Endothelial cell of umbilical vein (primary cell): Measurements from ENCODE around the gene TAPBP. TPM values are rescaled to one million over a fixed set of nuclear protein-coding genes. Genes with fewer than 3 reads are reported as not detected.
"Not testable (repeated sequence)": the region's sequence is repeated elsewhere in the genome, so short reads cannot be mapped to it uniquely, and the experiment has no call there.

Experiments used
- BruUV-seq: library from RNA; stranded (reverse); fragments of 400-500 nt; replicated peaks from 2 replicates; lab custom pipeline; 2021; lab: Mats Ljungman, UMichigan
- CTCF ChIA-PET: fragments of 300-600, 350-600 bp; sonication (Branson Sonifier 250); formaldehyde crosslinking; loops from one replicate; lab custom pipeline; 2021; ENCODE audit warnings: antibody characterized with exemption, inconsistent platforms; lab: Charles Lee
- POLR2A ChIA-PET: fragments of 300-600, 350-600 bp; sonication (Branson Sonifier 250); formaldehyde crosslinking; loops from one replicate; lab custom pipeline; 2021; ENCODE audit warnings: antibody characterized with exemption, inconsistent platforms; lab: Charles Lee
- DNase-seq: peaks from one replicate; pipeline ENCODE4 v3.0.0-alpha.2; 2011; ENCODE audit warnings: low read depth, low spot score
- FAIRE-seq: peaks from 2 replicates; lab custom pipeline; 2011; peaks lifted over from hg19 to GRCh38; lab: Jason Lieb, UNC
- H2AFZ ChIP-seq: 2 replicates; pipeline ENCODE4 v1.6.0; 2012; ENCODE audit warnings: low read depth, low read length, control low read depth, inconsistent platforms
- H3K27ac ChIP-seq: 2 replicates; pipeline ENCODE4 v1.5.1; 2011; ENCODE audit warnings: low read depth, mild to moderate bottlenecking, control low read depth, low read length, moderate library complexity; ENCODE audit not compliant: insufficient read depth
- H3K27me3 ChIP-seq, 2 experiments: 2 replicates each; pipeline versions ENCODE4 v1.6.0 to v1.6.1; 2011; ENCODE audit warnings: low read length in 2 of 2, mixed read lengths in 1 of 2; ENCODE audit not compliant: control insufficient read depth in 2 of 2, insufficient read depth in 2 of 2
- H3K36me3 ChIP-seq, 2 experiments: 2 replicates in 1 of 2; 3 replicates in 1 of 2; pipeline ENCODE4 v1.5.1; 2011; ENCODE audit warnings: low read length in 2 of 2, mild to moderate bottlenecking in 1 of 2, moderate library complexity in 1 of 2; ENCODE audit not compliant: control insufficient read depth in 2 of 2, insufficient read depth in 2 of 2; ENCODE audit errors: extremely low read depth in 1 of 2
- H3K4me1 ChIP-seq: 3 replicates; pipeline ENCODE4 v1.5.1; 2011; ENCODE audit warnings: mild to moderate bottlenecking, low read length; ENCODE audit not compliant: control insufficient read depth, insufficient read depth; ENCODE audit errors: extremely low read depth
- H3K4me2 ChIP-seq: 2 replicates; pipeline ENCODE4 v1.6.1; 2011; ENCODE audit warnings: low read length, control low read depth, mixed read lengths; ENCODE audit not compliant: insufficient read depth
- H3K4me3 ChIP-seq, 3 experiments: fragments of 200-600 bp in 1 of 3; sonication (generic), shearing (Covaris generic) in 1 of 3; replicated peaks in 1 of 3; 2 replicates each; pipeline ENCODE4 v1.5.1; 2011 to 2016; ENCODE audit warnings: control low read depth in 3 of 3, low read length in 3 of 3, mild to moderate bottlenecking in 2 of 3, inconsistent platforms in 1 of 3, low read depth in 1 of 3, moderate library complexity in 1 of 3; ENCODE audit not compliant: insufficient read depth in 1 of 3
- H3K79me2 ChIP-seq: 2 replicates; pipeline ENCODE4 v1.6.0; 2012; ENCODE audit warnings: low read length, inconsistent platforms; ENCODE audit not compliant: control insufficient read depth, insufficient read depth
- H3K9ac ChIP-seq: replicated peaks from 2 replicates; pipeline ENCODE3; 2011; ENCODE audit warnings: low read length, control low read depth; ENCODE audit not compliant: insufficient read depth; ENCODE audit errors: extremely low read depth
- H3K9me1 ChIP-seq: replicated peaks from 3 replicates; pipeline ENCODE4 v1.6.0; 2011; ENCODE audit warnings: mild to moderate bottlenecking, low read length; ENCODE audit not compliant: control insufficient read depth, insufficient read depth; ENCODE audit errors: extremely low read depth
- H3K9me3 ChIP-seq: replicated peaks from 2 replicates; pipeline ENCODE4 v1.5.1; 2012; ENCODE audit warnings: low read length, inconsistent platforms; ENCODE audit not compliant: control insufficient read depth, insufficient read depth
- H4K20me1 ChIP-seq: replicated peaks from 2 replicates; pipeline ENCODE3; 2011; ENCODE audit warnings: mild to moderate bottlenecking, low read length; ENCODE audit not compliant: control insufficient read depth, insufficient read depth; ENCODE audit errors: extremely low read depth
- CTCF ChIP-seq, 2 donors: IDR thresholded peaks; 1 replicate in 1 of 2; 2 replicates in 1 of 2; pipeline ENCODE4 v1.5.1; 2011; ENCODE audit warnings: low read length in 2 of 2, mild to moderate bottlenecking in 2 of 2, moderate library complexity in 2 of 2, control low read depth in 1 of 2, inconsistent platforms in 1 of 2, low read depth in 1 of 2; ENCODE audit not compliant: insufficient read depth in 1 of 2; ENCODE audit errors: extremely low read depth in 1 of 2
- FOS ChIP-seq: IDR thresholded peaks from 2 replicates; pipeline ENCODE4 v1.6.1; 2011; ENCODE audit warnings: mild to moderate bottlenecking, low read length, moderate library complexity, borderline replicate concordance; ENCODE audit not compliant: insufficient read depth
- MAX ChIP-seq: IDR thresholded peaks from 2 replicates; pipeline ENCODE4 v1.6.1; 2011; ENCODE audit not compliant: insufficient read depth, insufficient read length
- POLR2A ChIP-seq: IDR thresholded peaks from 2 replicates; pipeline ENCODE4 v1.6.1; 2012; ENCODE audit warnings: low read depth, mild to moderate bottlenecking, control low read depth, low read length
- dilution Hi-C: fragments of 300-500 bp; cut with MboI; formaldehyde crosslinking; loops from one replicate; pipeline ENCODE4 v1.15.0; 2019; ENCODE audit warnings: low sequenced_read_pairs; ENCODE audit not compliant: extremely low pct_ligation_motif_present
- intact Hi-C: fragments of 100-400 bp; cut with micrococcal nuclease; formaldehyde crosslinking; loops from one replicate; pipeline ENCODE4 v1.10.0; 2022
- polyA plus RNA-seq, 4 experiments: library from polyadenylated mRNA; depleted of rRNA in 3 of 4; stranded (reverse) in 3 of 4; unstranded in 1 of 4; fragments of >200 nt; gene quantifications; 2 replicates each; pipeline versions ENCODE4 v1.2.1 to v1.2.3, GENCODE V29; 2011 to 2012; ENCODE audit warnings: missing spikeins in 1 of 4
- total RNA-seq: library from RNA; stranded (reverse); gene quantifications from 2 replicates; pipeline ENCODE4 v1.2.3, GENCODE V29; 2021

Gene TAPBP
- total and polyA plus RNA-seq, 2 donors (not counting 3 experiments of a cell fraction or from before 2014, with no cell fraction given): 69.6 to 98.0 TPM

- DNase-seq (no peak), FAIRE-seq (no peak)
- TF ChIP-seq POLR2A: no peak
- no peak for TF ChIP-seq FOS
- no peak for TF ChIP-seq CTCF (IDR thresholded peaks at IDR 0.05; ENCODE audit: extremely low read depth in 1 of 2, insufficient read depth in 1 of 2, low read depth in 1 of 2, low read length in 2 of 2)
- no peak for TF ChIP-seq MAX
- ChIA-PET CTCF (no interaction called here), POLR2A (no interaction called here)
- dilution Hi-C loops: no loop called here
- Histone ChIP-seq H3K27me3 (no peaks in the 10 kb centered on the region), H4K20me1 (no peaks in the 10 kb centered on the region), H3K9ac (no peak overlapping the region), H3K27ac (no peak overlapping the region), H3K79me2 (no peaks in the 10 kb centered on the region), H3K4me3 (no peak overlapping the region), H3K9me3 (no peaks in the 10 kb centered on the region), H2AFZ (no peak overlapping the region), H3K4me1 (no peaks in the 10 kb centered on the region), H3K9me1 (no peaks in the 10 kb centered on the region), H3K4me2 (no peak overlapping the region), H3K36me3 (no peaks in the 10 kb centered on the region)
- intact Hi-C loops: no loop called here
- BruUV-seq: no TSS peak
These were observed 33.9 kb upstream of the TAPBP start for GRCh38 chr6:33347816-33348215.

GRCh38 chr6:33346972-33347371, 33.1 kb upstream of the TAPBP start:
- H3K9me1 ChIP-seq, DNase-seq, H3K4me2 ChIP-seq, H3K9ac ChIP-seq, H3K4me3 ChIP-seq, H3K27me3 ChIP-seq, H2AFZ ChIP-seq, CTCF ChIA-PET, FAIRE-seq, BruUV-seq, dilution Hi-C loops, H3K4me1 ChIP-seq, H3K9me3 ChIP-seq, H4K20me1 ChIP-seq, H3K79me2 ChIP-seq, H3K27ac ChIP-seq, intact Hi-C loops, POLR2A ChIA-PET, H3K36me3 ChIP-seq: not testable (repeated sequence)
